Stomach (tissue), 4 donors: ENCODE measurements around the gene SH2B2.

ENCODE experiments used
- POLR2A ChIP-seq, 4 donors: fragments of 450-650 bp; IDR thresholded peaks; one replicate each; pipeline ENCODE4 v1.6.1; 2016; ENCODE audit warnings: antibody characterized with exemption in 4 of 4, control low read depth in 2 of 4, mild to moderate bottlenecking in 1 of 4, moderate library complexity in 1 of 4
- TF ChIP-seq, protein P1 (sequence below), 7 experiments: fragments of 450-650 bp in 4 of 7; fragments of 200-600 bp in 3 of 7; sonication (generic) in 3 of 7; IDR thresholded peaks; one replicate each; pipeline ENCODE4 v1.5.1; 2016 to 2019; ENCODE audit warnings: antibody characterized with exemption in 7 of 7, control low read depth in 2 of 7, mild to moderate bottlenecking in 1 of 7

DNA sequence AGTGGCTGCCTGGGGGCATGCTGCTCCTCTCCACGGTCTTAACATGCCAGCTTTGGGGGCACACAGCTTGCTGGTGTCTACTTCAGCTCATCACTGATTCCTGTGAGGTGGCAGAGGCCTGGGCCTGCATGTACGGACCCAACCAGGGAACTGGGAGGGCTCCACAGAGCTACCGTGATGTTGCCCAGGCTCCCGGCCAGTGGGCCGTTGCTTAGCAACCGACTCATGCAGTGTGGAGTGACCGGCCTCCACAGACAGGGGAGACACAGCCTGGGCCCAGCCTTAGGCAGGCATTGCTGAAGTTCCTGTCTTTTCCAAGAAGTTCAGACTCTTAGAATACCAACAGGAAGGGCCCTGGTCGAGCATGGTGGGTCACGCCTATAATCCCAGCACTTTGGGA lies 25.8 kb upstream of the SH2B2 start:
- TF ChIP-seq, protein P1, sequence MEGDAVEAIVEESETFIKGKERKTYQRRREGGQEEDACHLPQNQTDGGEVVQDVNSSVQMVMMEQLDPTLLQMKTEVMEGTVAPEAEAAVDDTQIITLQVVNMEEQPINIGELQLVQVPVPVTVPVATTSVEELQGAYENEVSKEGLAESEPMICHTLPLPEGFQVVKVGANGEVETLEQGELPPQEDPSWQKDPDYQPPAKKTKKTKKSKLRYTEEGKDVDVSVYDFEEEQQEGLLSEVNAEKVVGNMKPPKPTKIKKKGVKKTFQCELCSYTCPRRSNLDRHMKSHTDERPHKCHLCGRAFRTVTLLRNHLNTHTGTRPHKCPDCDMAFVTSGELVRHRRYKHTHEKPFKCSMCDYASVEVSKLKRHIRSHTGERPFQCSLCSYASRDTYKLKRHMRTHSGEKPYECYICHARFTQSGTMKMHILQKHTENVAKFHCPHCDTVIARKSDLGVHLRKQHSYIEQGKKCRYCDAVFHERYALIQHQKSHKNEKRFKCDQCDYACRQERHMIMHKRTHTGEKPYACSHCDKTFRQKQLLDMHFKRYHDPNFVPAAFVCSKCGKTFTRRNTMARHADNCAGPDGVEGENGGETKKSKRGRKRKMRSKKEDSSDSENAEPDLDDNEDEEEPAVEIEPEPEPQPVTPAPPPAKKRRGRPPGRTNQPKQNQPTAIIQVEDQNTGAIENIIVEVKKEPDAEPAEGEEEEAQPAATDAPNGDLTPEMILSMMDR (IDR thresholded peaks at IDR 0.05): no peak
- no peak for TF ChIP-seq POLR2A (IDR thresholded peaks at IDR 0.05)
